Measurements from ENCODE around the gene ZNF76. TPM values are rescaled to one million over a fixed set of nuclear protein-coding genes. Genes with fewer than 3 reads are reported as not detected.

Gene ZNF76
- total and polyA plus RNA-seq, 2 of the 8 experiments (the other 6 are each of a cell fraction or from before 2014, with no cell fraction given), result 17.9 to 23.9 TPM

- H2BK15ac ChIP-seq (ENCODE audit: low read length), result no peak overlapping the region
- H3K79me2 ChIP-seq (ENCODE audit: control insufficient read depth in 1 of 2, insufficient read depth in 2 of 2, low read length in 2 of 2), result no peaks in the 10 kb centered on the region
- peaks cover 7 to 33% (median 17%) of the 10 kb centered on the region in 4 experiments for H3K4me1 ChIP-seq (replicated peaks in 1 of 4; ENCODE audit: control insufficient read depth in 3 of 4, insufficient read depth in 4 of 4, low read length in 3 of 4)
- H2BK120ac ChIP-seq (replicated peaks; ENCODE audit: low read depth, low read length), result no peak overlapping the region
- WGBS, 2 experiments (ENCODE audit: extremely low coverage in 1 of 2, insufficient coverage in 1 of 2, insufficient read length in 1 of 2, insufficient replicate concordance in 2 of 2, low coverage in 1 of 2, low lambda C conversion rate in 2 of 2, missing lambda C conversion rate in 1 of 2), result 95% methylated on average over 5 of the region's 5 CpGs; no CpG with 5 or more reads in 1 of the 2 experiments
- H3K79me1 ChIP-seq (ENCODE audit: low read depth, low read length), result no peaks in the 10 kb centered on the region
- no peaks in the 10 kb centered on the region for H3K23me2 ChIP-seq (ENCODE audit: low read depth, low read length)
- H3K18ac ChIP-seq (ENCODE audit: extremely low read depth, low read length), result no peak overlapping the region
- H3K56ac ChIP-seq (replicated peaks; ENCODE audit: insufficient read length, low read depth, low read length), result no peak overlapping the region
- no peak overlapping the region for H3K23ac ChIP-seq (ENCODE audit: insufficient read length)
- H3K27me3 ChIP-seq (replicated peaks in 1 of 4; ENCODE audit: control insufficient read depth in 3 of 4, extremely low read depth in 1 of 4, insufficient read depth in 3 of 4, low read length in 3 of 4), result peaks cover 2 to 21% (median 17%) of the 10 kb centered on the region in 4 experiments
- no peak overlapping the region for H2AK5ac ChIP-seq (ENCODE audit: low read depth, low read length)
- H3K9me3 ChIP-seq (ENCODE audit: insufficient read depth in 2 of 2, low read depth in 1 of 2, low read length in 1 of 2), result no peaks in the 10 kb centered on the region
- POLR2A ChIA-PET (ENCODE audit: partially characterized antibody), result interaction anchor here (1.0 to 1.3 kb wide), 2 partner anchors 16 to 28 kb away, joined by 3 read pairs; partner anchors contain the start of gene SCUBE3
- CTCF ChIA-PET (ENCODE audit: partially characterized antibody), result interaction anchor here (0.6 to 9.6 kb wide), 11 partner anchors 16 to 104 kb away, joined by 3 to 143 read pairs (median 18); partner anchors contain the start of genes SCUBE3, TCP11 and ZNF76
- DNase-seq (ENCODE audit: low read depth in 1 of 2, low spot score in 2 of 2), result no peak
- no peak overlapping the region for H3K4ac ChIP-seq (replicated peaks; ENCODE audit: insufficient read length, low read depth, low read length)
- H2BK5ac ChIP-seq (ENCODE audit: low read depth, low read length), result no peak overlapping the region
- H3K4me3 ChIP-seq (ENCODE audit: extremely low read depth in 1 of 4, insufficient read depth in 2 of 4, low read depth in 3 of 4, low read length in 4 of 4), result no peak overlapping the region
- no peak overlapping the region for H4K8ac ChIP-seq (ENCODE audit: extremely low read depth, insufficient read depth, low read length)
- no peak overlapping the region for H4K5ac ChIP-seq (ENCODE audit: insufficient read length, low read depth, low read length)
- no peak overlapping the region for H3K27ac ChIP-seq (ENCODE audit: low read depth, low read length)
- H3K36me3 ChIP-seq (ENCODE audit: control insufficient read depth in 2 of 4, insufficient read depth in 4 of 4, low read length in 3 of 4), result no peaks in the 10 kb centered on the region
- H2BK20ac ChIP-seq (ENCODE audit: low read length), result no peak overlapping the region
- no peak overlapping the region for H3K14ac ChIP-seq (ENCODE audit: insufficient read length)
- no peak overlapping the region for H3K4me2 ChIP-seq (ENCODE audit: insufficient read depth in 1 of 2, low read depth in 2 of 2, low read length in 2 of 2)
- no peak for FAIRE-seq
- H3K9ac ChIP-seq (replicated peaks in 1 of 4; ENCODE audit: extremely low read depth in 1 of 4, low read depth in 3 of 4, low read length in 3 of 4), result no peak overlapping the region
- no peak overlapping the region for H4K91ac ChIP-seq (replicated peaks; ENCODE audit: insufficient read length, low read length)
- H4K20me1 ChIP-seq (replicated peaks in 1 of 2; ENCODE audit: control insufficient read depth in 1 of 2, insufficient read depth in 2 of 2, low read length in 2 of 2), result peaks cover 19 to 26% of the 10 kb centered on the region in 2 experiments
- no peak overlapping the region for H2AFZ ChIP-seq (ENCODE audit: low read length)
- H2BK12ac ChIP-seq (ENCODE audit: low read depth, low read length), result no peak overlapping the region
- TF ChIP-seq NRF1 (IDR thresholded peaks at IDR 0.05; ENCODE audit: low read depth, low read length), result no peak
- no peak for TF ChIP-seq GTF2F1 (IDR thresholded peaks at IDR 0.05; ENCODE audit: borderline replicate concordance, low read depth, low read length)
- no peak for TF ChIP-seq SRF (IDR thresholded peaks at IDR 0.05; ENCODE audit: low read depth, low read length)
- no peak for TF ChIP-seq JUND (IDR thresholded peaks at IDR 0.05; ENCODE audit: low read length)
- no peak for TF ChIP-seq CHD1 (IDR thresholded peaks at IDR 0.05; ENCODE audit: low read depth, low read length)
- no peak for TF ChIP-seq CHD2 (IDR thresholded peaks at IDR 0.05; ENCODE audit: low read length)
- no peak for TF ChIP-seq TBP (IDR thresholded peaks at IDR 0.05; ENCODE audit: low read depth, low read length)
- no peak for TF ChIP-seq E2F6 (IDR thresholded peaks at IDR 0.05)
- TF ChIP-seq CTBP2 (IDR thresholded peaks at IDR 0.05; ENCODE audit: borderline replicate concordance, insufficient read depth, insufficient read length, low read length), result no peak
- no peak for TF ChIP-seq ZNF274 (IDR thresholded peaks at IDR 0.05; ENCODE audit: borderline replicate concordance, extremely low read depth, low read length)
- TF ChIP-seq RNF2 (IDR thresholded peaks at IDR 0.05; ENCODE audit: borderline replicate concordance, low read depth, low read length, missing control alignments, poor library complexity, severe bottlenecking), result no peak
- no peak for TF ChIP-seq SP1 (IDR thresholded peaks at IDR 0.05; ENCODE audit: low read depth, low read length)
- no peak for TF ChIP-seq NANOG (IDR thresholded peaks at IDR 0.05; ENCODE audit: insufficient read depth, low read depth, low read length, poor library complexity, severe bottlenecking)
- no peak for TF ChIP-seq RFX5 (IDR thresholded peaks at IDR 0.05; ENCODE audit: borderline replicate concordance, low read depth, low read length)
Measured at GRCh38 chr6:35242486-35242885, 17.0 kb upstream of the ZNF76 start.
